Activated T-cell treated with anti-CD3 and anti-CD28 coated beads, Interleukin-2, amount 50 U/mL, for 72 hours (primary cell): ENCODE data around the gene HDAC9. TPM values are rescaled to one million over a fixed set of nuclear protein-coding genes. Genes with fewer than 3 reads are reported as not detected.

Source experiments
- ATAC-seq, 2 donors: fragments of 150-1000 bp; cut with Tn5 transposase; replicated peaks in 1 of 2; 2 replicates each; pipeline ENCODE4 v1.10.0; 2021; ENCODE audit warnings: moderate library complexity in 2 of 2, mild to moderate bottlenecking in 1 of 2
- DNase-seq, 2 donors: peaks; one replicate each; pipeline ENCODE4 v3.0.0; 2021 to 2022; ENCODE audit warnings: mixed read lengths in 1 of 2
- H3K27ac Mint-ChIP-seq: one replicate; pipeline ENCODE4 v1.8.0; 2022; ENCODE audit warnings: mild to moderate bottlenecking, moderate library complexity, mixed read lengths
- H3K27me3 Mint-ChIP-seq: one replicate; pipeline ENCODE4 v1.8.0; 2022; ENCODE audit warnings: low read depth, mixed read lengths
- H3K36me3 Mint-ChIP-seq, 2 donors: one replicate each; pipeline ENCODE4 v1.8.0; 2022; ENCODE audit warnings: mixed read lengths in 2 of 2, mild to moderate bottlenecking in 1 of 2; ENCODE audit not compliant: insufficient read depth in 2 of 2
- H3K4me1 Mint-ChIP-seq: one replicate; pipeline ENCODE4 v1.8.0; 2022; ENCODE audit warnings: low read depth, mixed read lengths
- H3K4me3 Mint-ChIP-seq, 2 donors: one replicate each; pipeline ENCODE4 v1.8.0; 2022; ENCODE audit warnings: mild to moderate bottlenecking in 2 of 2, mixed read lengths in 2 of 2, moderate library complexity in 2 of 2
- H3K9me3 Mint-ChIP-seq, 2 donors: one replicate each; pipeline ENCODE4 v1.8.0; 2022; ENCODE audit warnings: mixed read lengths in 2 of 2
- total RNA-seq, 2 donors: library from RNA; stranded (reverse); gene quantifications; one replicate each; pipeline ENCODE4 v1.2.3, GENCODE V29; 2022

HDAC9 gene
- total RNA-seq, 2 donors from 2014 or later = 0.55 to 2.9 TPM

DNA sequence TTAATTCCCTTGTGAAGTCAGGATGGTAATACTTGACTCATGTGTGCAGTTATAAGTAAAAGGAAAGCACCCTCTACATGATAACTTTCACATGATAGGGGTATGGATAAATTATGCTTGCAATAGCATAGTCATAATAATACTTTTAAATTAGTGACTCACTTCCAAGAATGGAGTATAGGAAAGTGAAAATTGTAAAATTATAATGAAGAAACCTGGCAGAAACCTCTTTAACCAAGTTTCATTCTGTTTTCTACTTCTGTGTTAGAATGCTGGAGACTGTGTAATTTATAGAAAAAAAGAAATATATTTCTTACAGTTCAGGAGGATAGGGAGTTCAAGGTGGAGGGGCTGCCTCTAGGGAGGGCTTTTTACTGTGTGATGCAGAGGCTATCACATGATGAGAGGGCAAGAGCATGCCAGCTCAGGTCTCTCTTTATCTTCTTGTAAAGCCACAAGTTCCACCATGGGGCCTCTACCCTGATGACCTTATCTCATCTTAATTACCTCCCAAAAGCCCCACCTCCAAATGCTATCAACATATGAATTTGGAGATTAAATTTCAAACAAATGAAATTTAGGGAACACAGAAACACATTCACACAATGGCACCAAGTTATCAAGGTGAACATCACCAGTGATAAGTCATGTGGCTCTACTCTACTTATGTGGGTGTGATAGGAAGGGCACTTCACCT, 43.2 kb downstream of the HDAC9 start:
- Mint-ChIP-seq H3K36me3 (no peaks in the 10 kb centered on the region), H3K9me3 (no peaks in the 10 kb centered on the region), H3K4me1 (peaks cover 16% of the 10 kb centered on the region), H3K27ac (peak overlapping the region; percentile 76), H3K4me3 (peak overlapping the region; percentile 18 to 33), H3K27me3 (peaks cover 6% of the 10 kb centered on the region)
- ATAC-seq = peak; percentile 85 to 93
- DNase-seq = peak in 1 of 2 donors; percentile 9

DNA sequence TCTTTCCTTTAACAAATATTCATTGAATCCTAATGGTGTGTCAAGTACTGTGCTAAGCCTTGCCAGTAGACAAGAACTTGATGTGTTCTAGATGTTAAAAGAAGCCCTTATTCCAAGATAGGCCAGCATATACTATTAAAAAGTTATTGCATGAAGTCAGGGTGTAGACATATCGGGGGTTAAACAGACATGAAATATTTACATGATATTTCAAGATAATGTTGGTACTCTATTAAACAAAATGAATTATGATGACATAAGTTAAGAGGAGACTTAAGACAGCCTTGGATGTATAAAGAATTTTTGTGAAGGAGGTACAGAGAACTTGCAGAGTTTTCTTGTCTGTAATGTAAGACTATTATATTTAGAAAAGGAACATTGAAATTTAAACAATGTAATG, 44.8 kb downstream of the HDAC9 start:
- Mint-ChIP-seq H3K27ac (no peak overlapping the region), H3K4me3 (no peak overlapping the region), H3K36me3 (no peaks in the 10 kb centered on the region), H3K4me1 (peaks cover 16% of the 10 kb centered on the region), H3K9me3 (no peaks in the 10 kb centered on the region), H3K27me3 (no peaks in the 10 kb centered on the region)
- ATAC-seq (no peak), DNase-seq (no peak)

DNA sequence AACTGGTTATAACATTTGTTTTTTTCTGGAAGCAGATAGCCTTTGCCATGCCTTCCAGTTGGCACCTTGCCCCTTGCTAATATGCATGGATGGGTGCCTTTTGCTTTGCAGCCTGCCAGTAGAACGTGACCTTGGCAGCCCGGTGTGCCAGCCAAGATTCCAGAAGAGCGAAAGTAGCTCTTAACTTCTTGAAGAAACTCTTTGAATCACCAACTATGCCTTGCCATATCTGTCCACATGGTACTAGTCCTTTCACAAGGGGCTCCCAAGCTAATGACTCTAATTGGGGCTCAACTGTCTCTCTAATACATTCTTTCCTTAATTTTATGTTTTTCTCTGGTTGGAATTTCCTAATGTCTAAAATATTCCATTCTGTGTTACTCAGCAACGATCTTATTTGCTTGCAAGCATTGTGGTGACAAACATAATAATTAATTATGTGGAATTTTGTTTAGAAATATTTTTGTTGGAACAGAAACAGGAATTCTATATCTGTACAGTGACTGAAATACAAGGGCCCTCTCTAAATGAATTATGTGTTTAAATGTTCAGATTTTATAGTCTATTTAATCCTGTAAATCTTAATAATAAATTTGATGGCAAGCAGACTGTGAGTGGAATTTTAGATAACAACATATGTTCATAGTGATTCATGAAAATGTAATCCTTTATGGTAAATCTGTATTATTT, 45.8 kb downstream of the HDAC9 start:
- no peak overlapping the region for H3K4me3 Mint-ChIP-seq
- ATAC-seq = no peak
- DNase-seq = no peak
- H3K27ac Mint-ChIP-seq = no peak overlapping the region
- H3K36me3 Mint-ChIP-seq = no peaks in the 10 kb centered on the region
- peaks cover 16% of the 10 kb centered on the region for H3K4me1 Mint-ChIP-seq
- no peaks in the 10 kb centered on the region for H3K27me3 Mint-ChIP-seq
- H3K9me3 Mint-ChIP-seq = no peaks in the 10 kb centered on the region

DNA sequence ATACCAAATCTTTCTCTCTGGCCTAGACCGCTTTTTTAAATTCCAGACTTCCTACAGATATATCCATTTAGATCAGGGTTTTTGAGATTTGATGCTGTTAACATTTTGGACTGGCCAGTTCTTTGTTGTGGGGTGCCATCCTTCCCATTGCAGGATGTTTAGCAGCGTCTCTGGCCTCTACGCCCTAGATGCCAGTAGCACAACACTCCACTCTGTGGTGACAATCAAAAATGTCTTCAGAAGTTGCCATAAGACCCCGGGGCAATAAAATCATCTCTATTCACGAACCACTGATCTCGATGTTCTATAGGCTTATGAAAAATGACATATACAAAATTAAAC, 46.3 kb downstream of the HDAC9 start:
- Mint-ChIP-seq H3K36me3 (no peaks in the 10 kb centered on the region), H3K4me3 (no peak overlapping the region), H3K9me3 (no peaks in the 10 kb centered on the region), H3K4me1 (peaks cover 16% of the 10 kb centered on the region), H3K27ac (no peak overlapping the region), H3K27me3 (no peaks in the 10 kb centered on the region)
- ATAC-seq (no peak), DNase-seq (no peak)

DNA sequence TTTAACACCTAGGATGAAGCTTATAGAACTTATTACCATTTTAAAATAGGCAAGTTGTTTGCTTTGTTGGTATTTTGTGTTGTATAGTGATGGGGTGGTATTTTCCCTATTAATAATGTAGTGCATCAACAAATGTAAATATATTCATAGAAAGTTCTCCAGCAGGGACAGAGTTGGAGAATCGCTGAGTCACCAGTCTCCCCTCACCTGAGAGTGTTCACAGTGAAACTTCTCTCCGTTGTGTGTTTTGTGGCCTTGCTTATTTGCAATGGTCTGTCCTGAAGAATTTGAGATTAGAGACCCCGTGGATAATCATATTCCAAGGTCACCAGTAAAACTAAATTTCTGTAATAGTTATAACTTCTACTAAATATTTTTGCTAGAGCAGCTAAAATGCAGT, 51.0 kb downstream of the HDAC9 start:
- H3K4me1 Mint-ChIP-seq = no peaks in the 10 kb centered on the region
- H3K27ac Mint-ChIP-seq = no peak overlapping the region

DNA sequence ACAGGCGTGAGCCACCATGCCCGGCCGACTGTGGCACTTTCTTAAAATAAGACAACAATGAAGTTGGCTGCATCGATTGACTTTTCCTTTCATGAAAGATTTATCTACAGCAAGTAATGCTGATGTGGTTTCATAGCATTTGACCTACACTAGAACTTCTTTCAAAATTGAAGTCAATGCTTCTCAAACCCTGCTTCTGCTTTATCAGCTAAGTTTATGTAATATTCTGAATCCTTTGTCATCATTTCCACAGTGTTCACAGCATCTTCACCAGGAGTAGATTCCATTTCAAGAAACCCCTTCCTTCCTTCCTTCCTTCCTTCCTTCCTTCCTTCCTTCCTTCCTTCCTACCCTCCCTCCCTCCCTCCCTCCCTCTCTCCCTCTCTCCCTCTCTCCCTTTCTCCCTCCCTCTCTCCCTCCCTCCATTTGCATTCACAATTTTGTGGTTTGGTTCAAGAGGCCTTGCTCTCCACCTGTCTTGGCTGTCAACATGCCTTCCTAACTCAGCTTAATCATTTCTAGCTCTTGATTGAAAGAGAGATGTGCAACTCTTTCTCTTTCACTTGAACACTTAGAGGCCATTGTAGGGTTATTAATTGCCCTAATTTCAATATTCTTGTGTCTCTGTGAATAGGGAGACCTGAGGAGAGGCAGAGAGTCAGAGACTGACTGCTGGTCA, 52.1 kb downstream of the HDAC9 start:
- Mint-ChIP-seq H3K36me3 (no peaks in the 10 kb centered on the region), H3K4me3 (no peak overlapping the region), H3K27ac (no peak overlapping the region), H3K4me1 (no peaks in the 10 kb centered on the region), H3K9me3 (peaks cover 0 to 2% of the 10 kb centered on the region in 2 donors), H3K27me3 (peaks cover 9% of the 10 kb centered on the region)
- DNase-seq (no peak), ATAC-seq (no peak)

More for the DNA sequence above, 51.0 kb downstream of the HDAC9 start:
- DNase-seq (no peak), ATAC-seq (no peak)
- Mint-ChIP-seq H3K9me3 (peaks cover 0 to 2% of the 10 kb centered on the region in 2 donors), H3K27me3 (peaks cover 9% of the 10 kb centered on the region), H3K4me3 (no peak overlapping the region), H3K36me3 (no peaks in the 10 kb centered on the region)

DNA sequence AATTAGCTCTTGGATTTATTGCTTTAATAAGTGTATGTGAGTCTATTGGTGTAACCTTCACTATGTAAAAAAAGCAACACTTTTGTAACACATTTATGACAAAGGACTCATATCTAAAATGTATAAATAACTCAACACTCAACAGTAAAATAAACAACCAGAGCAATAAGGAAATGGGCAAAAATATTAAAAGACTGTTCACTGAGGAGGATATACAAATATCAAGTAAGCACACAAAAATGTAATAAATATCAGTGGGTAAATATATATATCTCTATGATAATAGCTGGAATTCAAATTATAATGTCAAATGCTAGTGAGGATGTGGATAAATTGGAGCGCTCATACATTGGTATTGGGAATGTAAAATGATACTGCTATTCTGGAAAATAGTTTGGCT, 53.0 kb downstream of the HDAC9 start:
- ATAC-seq (no peak), DNase-seq (no peak)
- Mint-ChIP-seq H3K36me3 (no peaks in the 10 kb centered on the region), H3K27ac (no peak overlapping the region), H3K4me3 (no peak overlapping the region), H3K4me1 (no peaks in the 10 kb centered on the region), H3K9me3 (peaks cover 0 to 2% of the 10 kb centered on the region in 2 donors), H3K27me3 (peaks cover 9% of the 10 kb centered on the region)

DNA sequence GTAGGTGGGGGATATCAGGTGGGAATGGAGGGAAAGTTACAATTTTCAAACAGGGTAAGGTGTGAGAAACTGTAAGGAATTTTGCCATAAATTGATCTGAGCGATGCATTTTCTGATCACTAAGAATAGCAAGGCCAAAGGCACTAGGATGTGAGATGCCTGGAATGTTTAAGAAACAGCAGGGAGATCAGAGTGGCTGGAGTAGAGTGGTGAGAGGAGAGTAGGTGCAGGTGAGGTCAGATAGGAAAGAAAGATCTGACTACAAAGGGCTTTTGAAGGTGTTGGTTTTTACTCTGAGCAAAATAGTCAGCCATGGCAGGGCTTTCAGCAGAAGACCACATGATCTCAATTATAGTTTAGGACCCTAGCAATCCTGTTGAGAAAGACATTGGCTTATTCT, 55.0 kb downstream of the HDAC9 start:
- Mint-ChIP-seq H3K9me3 (peaks cover 0 to 2% of the 10 kb centered on the region in 2 donors), H3K36me3 (no peaks in the 10 kb centered on the region), H3K27ac (no peak overlapping the region), H3K27me3 (peaks cover 9% of the 10 kb centered on the region), H3K4me1 (no peaks in the 10 kb centered on the region), H3K4me3 (no peak overlapping the region)
- no peak for DNase-seq
- no peak for ATAC-seq

DNA sequence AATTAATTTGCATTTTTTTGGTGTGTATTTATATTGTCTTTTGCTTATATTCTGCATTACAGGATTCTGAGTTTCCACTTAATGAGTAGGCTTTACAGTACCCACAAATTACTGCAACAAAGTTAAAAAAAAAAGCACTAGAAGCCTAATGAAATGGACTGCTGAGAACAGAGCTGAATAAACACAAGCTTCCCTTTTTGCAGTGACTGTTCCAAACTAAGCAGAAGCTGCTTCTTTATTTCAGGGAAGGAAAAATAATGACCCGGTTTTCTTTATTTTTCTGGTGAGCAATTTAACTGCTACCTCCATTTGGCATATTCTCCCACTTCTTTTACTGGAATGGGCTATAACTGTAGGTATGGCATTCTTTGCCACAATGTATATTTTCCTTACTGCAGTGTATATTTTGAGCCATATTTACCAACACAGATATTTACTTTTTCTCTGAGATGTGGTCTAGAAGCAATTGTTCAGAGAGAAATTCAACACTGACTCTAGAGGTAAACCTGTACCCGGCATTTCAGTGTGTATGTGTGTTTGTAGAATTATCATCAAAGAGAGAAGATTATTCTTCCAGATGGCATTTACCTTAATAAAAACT, 56.9 kb downstream of the HDAC9 start:
- H3K9me3 Mint-ChIP-seq = peaks cover 0 to 2% of the 10 kb centered on the region in 2 donors
- no peak overlapping the region for H3K27ac Mint-ChIP-seq
- H3K27me3 Mint-ChIP-seq = peaks cover 9% of the 10 kb centered on the region
- ATAC-seq = no peak
- no peaks in the 10 kb centered on the region for H3K4me1 Mint-ChIP-seq
- no peak for DNase-seq
- no peaks in the 10 kb centered on the region for H3K36me3 Mint-ChIP-seq
- no peak overlapping the region for H3K4me3 Mint-ChIP-seq

DNA sequence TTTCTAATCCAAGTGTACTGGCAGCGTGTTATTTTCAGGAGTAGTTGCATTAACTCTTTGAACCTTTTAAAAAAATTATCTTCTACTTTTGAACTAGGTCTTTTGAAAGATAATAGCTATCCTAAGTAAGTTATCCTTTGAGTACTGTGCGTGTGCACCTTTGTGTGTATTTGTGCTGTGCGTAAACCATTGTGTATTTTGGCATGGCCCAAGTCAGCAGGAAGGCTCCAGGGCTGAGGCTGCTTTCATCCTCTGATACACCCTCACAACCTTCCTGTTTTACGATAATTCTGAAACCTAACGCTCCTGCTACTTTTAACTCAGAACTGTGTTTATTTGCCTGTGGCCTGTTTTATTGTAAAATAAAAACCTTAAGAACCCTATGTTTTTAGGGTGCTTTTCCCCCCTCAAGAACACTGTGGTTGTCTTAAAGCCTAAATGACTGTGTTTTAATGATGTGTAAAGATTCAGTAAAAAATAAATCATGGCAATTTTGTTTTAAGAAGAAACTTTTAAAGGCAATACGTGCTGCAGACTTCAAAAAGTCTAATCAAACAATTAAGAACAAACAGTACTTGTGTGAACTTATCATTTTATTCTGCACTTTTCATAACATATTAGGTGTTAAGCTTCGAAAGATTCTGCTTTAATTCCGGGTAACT, 57.5 kb downstream of the HDAC9 start:
- Mint-ChIP-seq H3K9me3 (no peaks in the 10 kb centered on the region), H3K4me1 (no peaks in the 10 kb centered on the region), H3K27ac (no peak overlapping the region), H3K27me3 (peaks cover 9% of the 10 kb centered on the region), H3K4me3 (no peak overlapping the region), H3K36me3 (no peaks in the 10 kb centered on the region)
- DNase-seq (no peak), ATAC-seq (no peak)

DNA sequence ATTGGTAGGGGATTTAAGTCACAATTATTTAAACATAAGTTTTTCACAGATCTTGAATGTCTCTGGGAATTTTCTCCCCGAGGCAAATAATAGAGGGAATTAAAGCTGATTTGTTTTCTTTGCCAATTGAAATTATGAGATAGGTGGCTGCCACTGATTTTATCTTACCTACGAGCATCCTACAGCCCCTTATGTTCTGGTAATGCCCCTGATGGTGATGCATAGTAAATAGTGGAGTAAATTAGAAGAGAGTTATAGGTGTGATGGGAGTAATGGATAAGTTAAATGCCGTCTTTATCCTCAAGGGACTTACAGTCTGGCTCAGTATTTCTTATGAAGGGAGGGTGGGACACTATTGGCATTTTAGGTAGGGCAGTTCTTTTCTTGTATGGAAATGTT, 58.1 kb downstream of the HDAC9 start:
- Mint-ChIP-seq H3K9me3 (no peaks in the 10 kb centered on the region), H3K27me3 (peaks cover 9% of the 10 kb centered on the region), H3K4me3 (no peak overlapping the region), H3K4me1 (no peaks in the 10 kb centered on the region), H3K27ac (no peak overlapping the region), H3K36me3 (no peaks in the 10 kb centered on the region)
- ATAC-seq (no peak), DNase-seq (no peak)

DNA sequence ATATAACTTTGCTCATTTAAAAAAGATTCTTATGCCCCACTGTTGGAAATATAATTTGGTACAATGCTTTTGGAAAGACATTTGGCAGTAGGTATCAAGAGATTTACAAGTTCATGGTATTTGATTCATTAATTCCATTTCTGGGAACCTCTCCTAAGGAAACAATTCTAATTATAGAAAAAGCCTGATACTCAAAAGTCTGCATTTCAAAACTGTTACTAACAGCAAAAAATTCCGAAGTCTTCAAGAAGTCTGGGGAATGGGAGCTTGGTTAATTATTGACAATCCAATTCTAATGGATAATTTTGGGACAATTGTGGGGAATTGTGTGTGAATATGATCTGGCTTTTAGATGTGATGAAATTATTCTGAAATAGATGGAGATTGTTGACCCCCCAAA, 59.6 kb downstream of the HDAC9 start:
- Mint-ChIP-seq H3K4me1 (no peaks in the 10 kb centered on the region), H3K4me3 (no peak overlapping the region)
- ATAC-seq = no peak

DNA sequence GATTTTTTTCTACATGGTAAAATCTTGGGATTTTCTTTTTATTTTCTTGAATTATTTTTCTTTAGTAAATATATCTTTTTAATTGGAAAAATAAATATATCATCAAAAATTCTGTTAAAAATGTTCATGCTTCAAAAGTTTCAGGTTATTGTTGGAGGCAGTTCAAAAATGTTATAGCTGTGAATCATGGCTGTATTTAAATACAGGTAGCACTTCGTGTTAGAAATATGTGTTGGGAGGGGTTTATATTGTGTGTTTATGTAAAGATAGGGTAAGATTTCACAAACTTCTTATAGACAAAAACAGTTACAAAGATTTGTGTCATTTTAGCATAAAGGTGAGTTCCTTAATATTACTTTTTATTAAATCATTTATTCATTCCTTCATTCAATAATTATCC, 60.4 kb downstream of the HDAC9 start:
- Mint-ChIP-seq H3K4me3 (no peak overlapping the region), H3K4me1 (no peaks in the 10 kb centered on the region), H3K36me3 (no peaks in the 10 kb centered on the region), H3K27ac (no peak overlapping the region), H3K9me3 (no peaks in the 10 kb centered on the region), H3K27me3 (no peaks in the 10 kb centered on the region)
- DNase-seq (no peak), ATAC-seq (no peak)

More for the DNA sequence above, 59.6 kb downstream of the HDAC9 start:
- no peak overlapping the region for H3K27ac Mint-ChIP-seq
- no peaks in the 10 kb centered on the region for H3K36me3 Mint-ChIP-seq
- no peaks in the 10 kb centered on the region for H3K9me3 Mint-ChIP-seq
- H3K27me3 Mint-ChIP-seq = peaks cover 6% of the 10 kb centered on the region
- no peak for DNase-seq
